GM12801 (cell line): Measurements from ENCODE around the gene BICDL2.

Source experiments
- CTCF ChIP-seq: IDR thresholded peaks from one replicate; pipeline ENCODE4 v1.5.1; 2011; ENCODE audit warnings: control low read depth; ENCODE audit not compliant: insufficient read length; ENCODE audit errors: extremely low read depth

BICDL2 gene

GRCh38 chr16:3029491-3030221 lies 7.1 kb downstream of the BICDL2 start:
- no peak for TF ChIP-seq CTCF

GRCh38 chr16:3028716-3029319 lies 7.9 kb downstream of the BICDL2 start:
- TF ChIP-seq CTCF: no peak

GRCh38 chr16:3027983-3028715 lies 8.6 kb downstream of the BICDL2 start:
- no peak for TF ChIP-seq CTCF

- no peak for TF ChIP-seq CTCF
These were observed 9.3 kb downstream of the BICDL2 start for GRCh38 chr16:3027489-3027795.

GRCh38 chr16:3026609-3027488 lies 9.9 kb downstream of the BICDL2 start:
- TF ChIP-seq CTCF: no peak

GRCh38 chr16:3026003-3026378 lies 10.8 kb downstream of the BICDL2 start:
- TF ChIP-seq CTCF: no peak
